Measurements from ENCODE around the gene ERBB4.

DNA sequence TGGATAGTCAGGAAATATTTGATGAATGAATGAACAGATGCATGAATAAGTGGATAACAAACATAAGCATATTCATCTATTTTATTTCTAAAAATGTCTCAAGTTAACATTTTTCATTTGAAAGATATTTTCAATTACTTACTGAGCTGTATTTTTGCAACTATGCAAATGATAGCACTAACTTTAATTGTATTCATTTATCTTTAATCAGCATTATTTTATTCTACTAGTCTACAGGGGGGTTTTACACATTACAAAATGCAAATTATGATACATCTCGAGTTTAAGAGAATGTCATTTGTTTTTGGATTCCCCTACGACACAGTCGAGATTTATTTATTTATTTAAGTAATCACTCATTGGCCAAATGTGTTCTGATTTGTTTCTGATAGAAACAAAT, 530.6 kb downstream of the ERBB4 start:
- TF ChIP-seq, protein P1, sequence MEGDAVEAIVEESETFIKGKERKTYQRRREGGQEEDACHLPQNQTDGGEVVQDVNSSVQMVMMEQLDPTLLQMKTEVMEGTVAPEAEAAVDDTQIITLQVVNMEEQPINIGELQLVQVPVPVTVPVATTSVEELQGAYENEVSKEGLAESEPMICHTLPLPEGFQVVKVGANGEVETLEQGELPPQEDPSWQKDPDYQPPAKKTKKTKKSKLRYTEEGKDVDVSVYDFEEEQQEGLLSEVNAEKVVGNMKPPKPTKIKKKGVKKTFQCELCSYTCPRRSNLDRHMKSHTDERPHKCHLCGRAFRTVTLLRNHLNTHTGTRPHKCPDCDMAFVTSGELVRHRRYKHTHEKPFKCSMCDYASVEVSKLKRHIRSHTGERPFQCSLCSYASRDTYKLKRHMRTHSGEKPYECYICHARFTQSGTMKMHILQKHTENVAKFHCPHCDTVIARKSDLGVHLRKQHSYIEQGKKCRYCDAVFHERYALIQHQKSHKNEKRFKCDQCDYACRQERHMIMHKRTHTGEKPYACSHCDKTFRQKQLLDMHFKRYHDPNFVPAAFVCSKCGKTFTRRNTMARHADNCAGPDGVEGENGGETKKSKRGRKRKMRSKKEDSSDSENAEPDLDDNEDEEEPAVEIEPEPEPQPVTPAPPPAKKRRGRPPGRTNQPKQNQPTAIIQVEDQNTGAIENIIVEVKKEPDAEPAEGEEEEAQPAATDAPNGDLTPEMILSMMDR (conservative IDR thresholded peaks at IDR 0.05; ENCODE audit: low read length): no peak
- no peak for TF ChIP-seq EZH2phosphoT487 (IDR thresholded peaks at IDR 0.05; ENCODE audit: borderline replicate concordance)
